Cerebellar cortex (tissue), 1 donor: ENCODE measurements around the gene GLRX5.

Experiments
- DNase-seq: peaks from one replicate; pipeline ENCODE4 v3.0.0-alpha.2; 2015; ENCODE audit warnings: low spot score

GLRX5 gene

DNA sequence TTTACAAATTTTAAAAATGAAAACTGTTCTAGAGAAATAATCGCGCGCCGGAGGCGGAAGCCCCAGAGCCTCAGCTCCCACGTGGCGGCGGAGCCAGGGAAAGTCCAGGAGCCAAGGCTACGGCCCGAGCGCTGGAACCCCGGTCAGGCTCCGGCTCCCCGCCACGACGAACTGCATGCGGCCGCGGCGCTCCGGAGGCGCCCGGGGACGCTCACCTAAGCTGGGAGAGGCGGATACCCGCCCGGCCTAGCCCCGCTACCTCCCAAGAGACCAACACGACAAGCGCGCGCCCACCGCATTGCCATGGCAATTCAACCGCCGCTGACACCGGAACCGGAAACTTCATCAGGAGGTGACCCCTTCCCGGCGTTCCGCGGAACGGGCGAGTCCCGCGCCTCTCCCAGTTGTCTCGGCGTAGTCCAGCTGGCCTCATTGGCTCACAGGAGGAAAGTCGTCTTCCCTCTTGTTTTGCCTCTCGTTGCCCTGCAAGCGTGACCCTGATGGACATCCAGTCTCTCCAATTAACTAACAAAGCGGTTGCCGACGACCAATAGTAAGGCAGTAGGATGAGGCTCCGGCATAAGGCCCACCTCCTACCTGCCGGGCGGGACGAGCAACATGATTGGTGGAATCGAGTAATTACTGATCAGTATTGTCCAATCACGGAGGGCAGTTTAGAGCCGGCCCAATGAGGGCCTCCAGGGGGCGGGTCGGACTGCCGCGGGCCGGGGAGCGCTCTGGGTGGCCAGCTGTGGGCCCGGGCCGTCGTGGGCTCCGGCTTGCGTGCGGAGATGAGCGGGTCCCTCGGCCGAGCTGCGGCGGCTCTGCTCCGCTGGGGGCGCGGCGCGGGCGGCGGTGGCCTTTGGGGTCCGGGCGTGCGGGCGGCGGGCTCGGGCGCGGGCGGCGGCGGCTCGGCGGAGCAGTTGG, at the start of gene GLRX5:
Gene GLRX5, plus strand, starts transcription at position 752 of the 927 bp plus-strand sequence. Its CDS starts 40 bp downstream, at position 792.
- DNase-seq = peak; percentile 100

GRCh38 chr14:95485222-95485819, 49.5 kb upstream of the GLRX5 start:
- DNase-seq = no peak

- DNase-seq = no peak
Measured at GRCh38 chr14:95486875-95487668, 47.8 kb upstream of the GLRX5 start.

- no peak for DNase-seq
Measured at GRCh38 chr14:95487669-95488084, 47.2 kb upstream of the GLRX5 start.

DNA sequence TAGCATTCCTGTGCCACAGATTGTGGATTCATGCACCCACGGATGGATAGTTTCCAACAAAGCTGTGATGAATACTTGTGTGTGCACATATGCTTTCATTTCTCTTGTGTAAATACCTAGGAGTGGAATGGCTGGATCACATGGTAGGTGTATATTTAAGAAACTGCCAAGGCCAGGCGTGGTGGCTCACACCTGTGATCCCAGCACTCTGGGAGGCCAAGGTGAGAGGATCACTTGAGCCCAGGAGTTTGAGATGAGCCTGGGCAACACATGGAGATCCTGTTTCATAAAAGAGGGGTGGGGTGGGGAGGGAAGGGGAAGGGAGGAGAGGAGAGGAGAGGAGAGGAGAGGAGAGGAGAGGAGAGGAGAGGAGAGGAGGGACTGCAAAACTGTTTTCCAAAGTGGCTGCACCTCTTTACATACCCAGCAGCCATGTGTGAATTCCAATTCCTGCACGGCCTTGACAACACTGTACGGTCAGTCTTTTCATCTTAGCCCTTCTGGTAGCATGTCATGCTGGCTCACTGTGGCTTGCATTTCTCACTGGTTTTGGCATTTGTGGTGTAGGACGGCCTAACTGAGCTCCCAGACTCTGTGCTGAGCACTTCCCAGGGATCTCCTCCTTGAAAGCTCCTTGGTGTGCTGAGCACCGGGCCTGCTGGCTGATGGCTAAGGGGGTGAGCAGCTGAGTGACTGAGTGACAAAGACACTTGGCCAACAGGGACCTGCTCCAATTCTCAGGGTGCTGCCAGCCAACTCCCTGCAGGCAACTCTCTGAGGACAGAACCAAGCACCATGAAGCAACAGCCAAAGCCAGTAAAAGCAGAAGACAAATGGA, 46.3 kb upstream of the GLRX5 start:
- DNase-seq = no peak

- DNase-seq = no peak
Measured at GRCh38 chr14:95489214-95490137, 45.4 kb upstream of the GLRX5 start.

DNA sequence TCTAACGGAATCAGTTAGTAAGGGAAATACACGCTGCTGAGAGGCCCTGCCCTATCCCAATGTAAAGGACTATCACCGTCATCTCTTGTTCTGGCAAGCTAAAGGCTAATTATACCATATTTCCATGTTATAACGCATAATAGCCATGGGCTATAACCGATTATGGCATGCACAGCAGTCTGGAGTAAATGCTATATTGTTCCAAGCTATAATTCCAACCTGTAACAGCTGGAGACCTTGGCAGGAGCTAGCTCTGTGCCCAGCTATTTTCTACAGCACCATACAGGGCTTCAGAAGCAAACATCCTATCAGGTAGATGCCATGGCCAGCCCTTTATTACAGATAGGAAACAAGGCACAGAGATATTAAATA, 44.7 kb upstream of the GLRX5 start:
- no peak for DNase-seq

DNA sequence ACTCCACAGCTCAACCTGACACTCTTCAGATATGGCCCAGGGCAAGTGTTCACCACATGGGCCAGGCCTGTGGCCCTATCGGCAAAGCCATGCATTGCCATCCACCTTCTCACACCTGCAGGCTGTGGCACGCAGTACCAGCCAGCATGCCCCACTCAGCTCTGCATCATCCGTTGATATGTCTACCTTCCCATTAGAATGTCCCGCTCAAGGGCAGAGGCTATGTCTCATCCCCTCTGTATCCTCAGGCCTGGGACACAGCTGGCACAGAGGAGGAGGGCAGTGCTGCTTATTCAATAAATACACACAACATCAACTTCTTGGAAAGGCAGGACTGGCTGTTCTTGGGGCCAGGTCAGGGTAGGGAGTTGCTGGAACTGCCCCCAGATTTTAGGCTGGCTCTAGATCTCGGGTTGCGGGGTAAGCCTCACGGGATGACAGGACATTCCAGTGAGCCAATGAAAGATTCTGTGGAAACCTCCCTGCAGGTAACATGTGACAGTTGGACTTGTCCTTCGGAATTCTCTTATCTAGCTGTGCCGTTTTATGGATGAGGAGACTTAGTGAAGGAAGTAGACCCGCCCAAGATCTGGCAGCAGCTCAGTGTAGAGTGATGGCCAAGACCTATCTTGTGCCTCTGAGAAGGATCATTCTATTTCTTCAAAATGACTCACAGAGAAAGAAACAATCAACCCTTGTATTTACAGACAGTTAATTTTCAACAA, 44.0 kb upstream of the GLRX5 start:
- DNase-seq = no peak

- DNase-seq = no peak
Measured at GRCh38 chr14:95491936-95492608, 42.8 kb upstream of the GLRX5 start.

DNA sequence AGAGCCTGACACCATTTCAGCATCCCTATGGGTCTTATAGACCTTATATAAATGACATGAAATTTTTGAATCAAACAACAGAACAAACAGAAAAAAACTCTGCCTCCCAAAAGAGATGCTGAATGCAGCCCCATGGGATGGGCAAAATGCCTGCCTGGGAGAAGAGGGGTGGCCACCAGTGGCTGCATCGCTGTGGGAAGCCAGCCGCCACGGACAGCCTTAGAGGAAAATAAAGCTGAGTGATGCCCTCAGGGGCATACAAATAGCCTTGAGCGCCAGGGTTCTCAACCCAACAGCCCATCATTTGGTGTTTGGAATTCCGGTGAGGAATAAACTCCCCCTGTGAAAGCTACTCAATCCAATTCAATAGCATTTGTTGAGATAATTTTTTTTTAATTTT, 41.3 kb upstream of the GLRX5 start:
- no peak for DNase-seq

GRCh38 chr14:95493976-95494375, 40.9 kb upstream of the GLRX5 start:
- no peak for DNase-seq

DNA sequence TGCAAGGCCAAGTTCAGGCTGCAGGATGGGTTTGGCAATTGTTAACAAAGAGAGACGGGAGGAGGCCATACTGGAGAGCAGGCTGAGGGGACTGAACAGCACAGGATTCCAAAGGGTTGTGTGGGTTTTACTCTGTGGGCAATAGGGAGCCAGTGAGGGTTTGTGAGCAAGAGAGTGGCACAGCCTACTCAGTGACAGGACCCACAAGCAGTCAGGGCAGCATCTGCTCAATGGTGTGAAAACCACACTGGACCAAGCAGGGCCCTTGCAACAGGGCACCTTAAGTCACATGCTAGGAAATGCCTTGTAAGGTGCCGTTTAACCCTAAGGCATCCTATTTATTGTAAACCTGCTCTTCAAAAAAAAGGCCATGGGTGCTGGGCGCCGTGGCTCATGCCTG, 40.4 kb upstream of the GLRX5 start:
- DNase-seq = no peak

DNA sequence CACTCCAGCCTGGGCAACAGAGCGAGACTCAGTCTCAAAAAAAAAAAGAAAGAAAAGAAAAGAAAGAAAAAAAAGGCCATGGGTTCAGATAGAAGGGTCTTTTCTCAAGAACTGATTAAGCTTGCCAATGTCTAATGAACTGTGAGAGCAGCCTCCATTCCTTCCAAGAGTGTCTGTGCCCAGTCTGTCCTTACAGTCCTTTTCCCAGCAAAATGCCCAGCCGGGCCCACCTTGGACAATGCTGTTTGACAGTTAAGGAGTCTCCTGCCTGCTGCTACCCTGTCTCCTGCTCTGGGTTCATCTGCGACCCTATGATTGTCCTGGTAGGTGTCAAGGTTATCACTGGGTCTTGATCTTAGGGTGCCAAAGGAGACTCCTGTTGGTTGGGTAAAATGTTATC, 39.8 kb upstream of the GLRX5 start:
- no peak for DNase-seq

- DNase-seq = no peak
Measured at GRCh38 chr14:95495538-95496025, 39.3 kb upstream of the GLRX5 start.

DNA sequence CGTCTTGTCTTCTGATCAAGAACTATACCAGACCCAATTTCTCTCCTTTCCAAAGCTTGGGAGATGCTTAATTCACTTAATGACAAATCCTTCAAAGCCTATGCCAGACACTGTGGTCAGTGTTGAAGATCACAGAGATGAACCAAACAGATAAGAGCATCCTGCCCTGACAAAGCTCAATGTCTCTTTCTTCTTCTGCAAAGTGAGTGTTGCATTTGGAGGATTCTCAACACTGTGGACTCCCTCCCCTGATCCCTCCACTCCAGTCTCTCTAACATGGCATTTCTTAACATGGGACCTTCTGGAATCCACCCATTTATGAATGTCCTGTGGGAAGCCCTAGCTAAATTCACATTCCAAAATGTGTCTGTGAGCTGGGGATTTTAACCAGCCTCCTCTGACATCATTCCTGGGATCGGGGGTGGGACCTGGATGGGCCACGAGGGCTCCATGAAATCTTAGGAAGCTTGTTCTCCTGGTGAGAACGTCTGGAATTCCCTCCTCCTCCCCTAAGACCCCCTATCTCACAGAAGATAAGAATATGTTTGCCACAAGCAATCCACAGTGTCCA, 38.7 kb upstream of the GLRX5 start:
- no peak for DNase-seq

- DNase-seq = no peak
Measured at GRCh38 chr14:95496690-95497259, 38.1 kb upstream of the GLRX5 start.

DNA sequence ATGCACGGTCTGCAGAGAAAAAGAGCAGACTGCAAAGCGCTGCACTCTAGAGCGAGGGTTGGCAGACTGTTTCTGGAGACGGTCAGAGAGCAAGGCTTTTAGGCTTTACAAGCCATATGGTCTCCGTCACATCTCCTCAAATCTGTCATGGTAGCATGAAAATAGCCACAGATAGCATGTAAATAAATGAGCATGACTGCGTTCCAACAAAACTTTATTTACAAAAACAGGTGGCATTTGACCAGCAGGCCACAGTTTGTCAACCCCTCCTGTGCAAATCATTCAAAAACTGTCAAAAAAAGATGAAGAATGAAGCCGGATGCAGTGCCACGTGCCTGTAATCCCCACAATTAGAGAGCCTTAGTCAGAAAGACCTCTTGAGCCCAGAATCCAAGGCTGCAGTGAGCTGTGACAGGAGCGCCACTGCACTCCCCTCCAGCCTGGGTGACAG, 37.3 kb upstream of the GLRX5 start:
- peak; percentile 89 for DNase-seq

- DNase-seq = no peak
Measured at GRCh38 chr14:95498622-95499353, 36.1 kb upstream of the GLRX5 start.
